HG02642 (cell line): ENCODE data around the gene P2RX4.
"Not testable (repeated sequence)": the region's sequence is repeated elsewhere in the genome, so short reads cannot be mapped to it uniquely, and the experiment has no call there.

ENCODE experiments used
- ATAC-seq: cut with Tn5 transposase; IDR thresholded peaks from one replicate; pipeline ENCODE4 v1.9.1; 2021; ENCODE audit warnings: mild to moderate bottlenecking; ENCODE audit not compliant: unreplicated experiment, poor library complexity

Gene P2RX4

GRCh38 chr12:121187501-121187900 lies 22.4 kb upstream of the P2RX4 start:
- no peak for ATAC-seq

GRCh38 chr12:121188227-121188626 lies 21.7 kb upstream of the P2RX4 start:
- ATAC-seq = no peak

GRCh38 chr12:121189131-121189530 lies 20.8 kb upstream of the P2RX4 start:
- no peak for ATAC-seq

- ATAC-seq = no peak
These were observed 20.2 kb upstream of the P2RX4 start for GRCh38 chr12:121189619-121190155.

- ATAC-seq = no peak
These were observed 19.4 kb upstream of the P2RX4 start for GRCh38 chr12:121190523-121191031.

- no peak for ATAC-seq
These were observed 18.8 kb upstream of the P2RX4 start for GRCh38 chr12:121191151-121191550.

GRCh38 chr12:121196902-121197301 lies 13.0 kb upstream of the P2RX4 start:
- no peak for ATAC-seq

GRCh38 chr12:121198949-121199348 lies 11.0 kb upstream of the P2RX4 start:
- ATAC-seq = no peak

- ATAC-seq = not testable (repeated sequence)
These were observed 8.8 kb upstream of the P2RX4 start for GRCh38 chr12:121201140-121201539.

GRCh38 chr12:121202407-121203355 lies 7.2 kb upstream of the P2RX4 start:
- ATAC-seq = no peak

GRCh38 chr12:121203482-121203881 lies 6.4 kb upstream of the P2RX4 start:
- no peak for ATAC-seq

GRCh38 chr12:121205491-121205890 lies 4.4 kb upstream of the P2RX4 start:
- ATAC-seq = no peak

- ATAC-seq = not testable (repeated sequence)
These were observed 1.4 kb upstream of the P2RX4 start for GRCh38 chr12:121208571-121208970.

GRCh38 chr12:121209221-121209620 lies 708 bp upstream of the P2RX4 start:
- ATAC-seq = no peak

GRCh38 chr12:121212875-121213274 lies 2.9 kb downstream of the P2RX4 start:
- ATAC-seq = no peak

- no peak for ATAC-seq
These were observed 4.3 kb downstream of the P2RX4 start for GRCh38 chr12:121214166-121214777.

GRCh38 chr12:121214855-121215745 lies 5.2 kb downstream of the P2RX4 start:
- no peak for ATAC-seq

GRCh38 chr12:121216102-121216501 lies 6.2 kb downstream of the P2RX4 start:
- ATAC-seq = no peak

GRCh38 chr12:121217063-121217462 lies 7.1 kb downstream of the P2RX4 start:
- ATAC-seq = no peak

GRCh38 chr12:121217761-121218160 lies 7.8 kb downstream of the P2RX4 start:
- no peak for ATAC-seq
